WTC11 (cell line): ENCODE measurements around the gene FBXO24. TPM values are rescaled to one million over a fixed set of nuclear protein-coding genes. Genes with fewer than 3 reads are reported as not detected.

ENCODE experiments used
- ATAC-seq: fragments of 200-7000 bp; cut with Tn5 transposase; 2 replicates; pipeline ENCODE4 v1.10.0; 2021; ENCODE audit warnings: mild to moderate bottlenecking, moderate library complexity
- CTCF ChIA-PET: fragments of 300-600 bp; sonication (Branson Sonifier 250); formaldehyde crosslinking; loops from one replicate; lab custom pipeline; 2021; ENCODE audit warnings: antibody characterized with exemption; lab: Charles Lee
- POLR2A ChIA-PET: fragments of 350-600 bp; sonication (Branson Sonifier 250); formaldehyde crosslinking; loops from one replicate; lab custom pipeline; 2021; ENCODE audit warnings: antibody characterized with exemption; lab: Charles Lee
- DNase-seq: peaks from one replicate; pipeline ENCODE4 v3.0.0; 2021; ENCODE audit warnings: low spot score
- H3K27ac Mint-ChIP-seq: 2 replicates; pipeline ENCODE4 v1.8.0; 2021; ENCODE audit warnings: mixed read lengths
- H3K27me3 Mint-ChIP-seq: 2 replicates; pipeline ENCODE4 v1.8.0; 2021; ENCODE audit warnings: low read depth, mild to moderate bottlenecking, moderate library complexity, mixed read lengths
- H3K36me3 Mint-ChIP-seq: 2 replicates; pipeline ENCODE4 v1.8.0; 2021; ENCODE audit warnings: mixed read lengths
- H3K4me1 Mint-ChIP-seq: 2 replicates; pipeline ENCODE4 v1.8.0; 2022; ENCODE audit warnings: mixed read lengths
- H3K4me3 Mint-ChIP-seq: 2 replicates; pipeline ENCODE4 v1.8.0; 2021; ENCODE audit warnings: mild to moderate bottlenecking, moderate library complexity, mixed read lengths
- H3K9me3 Mint-ChIP-seq: 2 replicates; pipeline ENCODE4 v1.8.0; 2021; ENCODE audit warnings: mixed read lengths
- AFF4 ChIP-seq: sonication (generic); formaldehyde crosslinking; IDR thresholded peaks from 2 replicates; pipeline ENCODE4 v1.8.1; 2023; ENCODE audit warnings: mild to moderate bottlenecking, missing genetic modification reagents, borderline replicate concordance
- ATF6 ChIP-seq: sonication (generic); formaldehyde crosslinking; IDR thresholded peaks from 2 replicates; pipeline ENCODE4 v1.8.1; 2023; ENCODE audit warnings: mild to moderate bottlenecking, missing genetic modification reagents
- CBFB ChIP-seq: sonication (generic); formaldehyde crosslinking; IDR thresholded peaks from 2 replicates; pipeline ENCODE4 v1.8.1; 2022; ENCODE audit warnings: mild to moderate bottlenecking, low read depth, missing genetic modification reagents
- CTCF ChIP-seq: fragments of 200-600 bp; IDR thresholded peaks from 2 replicates; pipeline ENCODE4 v1.8.0; 2022; ENCODE audit warnings: antibody characterized with exemption
- ELF4 ChIP-seq: sonication (generic); formaldehyde crosslinking; IDR thresholded peaks from 2 replicates; pipeline ENCODE4 v1.8.1; 2022; ENCODE audit warnings: low read depth, mild to moderate bottlenecking, moderate library complexity, missing genetic modification reagents
- HMGXB4 ChIP-seq: sonication (generic); formaldehyde crosslinking; IDR thresholded peaks from 2 replicates; pipeline ENCODE4 v1.8.1; 2023; ENCODE audit warnings: mild to moderate bottlenecking, moderate library complexity, missing genetic modification reagents
- IRF2 ChIP-seq: sonication (generic); formaldehyde crosslinking; IDR thresholded peaks from 2 replicates; pipeline ENCODE4 v1.8.0; 2022; ENCODE audit warnings: low read depth, missing genetic modification reagents, borderline replicate concordance
- NFE2L1 ChIP-seq: sonication (generic); formaldehyde crosslinking; IDR thresholded peaks from 2 replicates; pipeline ENCODE4 v1.8.1; 2023; ENCODE audit warnings: missing genetic modification reagents
- OVOL2 ChIP-seq: fragments of 250-450 bp; sonication (Bioruptor Pico); IDR thresholded peaks from 2 replicates; pipeline ENCODE4 v1.9.0; 2021; ENCODE audit warnings: mild to moderate bottlenecking, borderline replicate concordance
- SP1 ChIP-seq: sonication (generic); formaldehyde crosslinking; conservative IDR thresholded peaks from 2 replicates; pipeline ENCODE4 v1.8.1; 2022; ENCODE audit warnings: missing genetic modification reagents
- TEAD1 ChIP-seq: sonication (generic); formaldehyde crosslinking; IDR thresholded peaks from 2 replicates; pipeline ENCODE4 v1.8.0; 2022; ENCODE audit warnings: mild to moderate bottlenecking, missing genetic modification reagents
- ZBTB21 ChIP-seq: sonication (generic); formaldehyde crosslinking; IDR thresholded peaks from 2 replicates; pipeline ENCODE4 v1.8.1; 2023; ENCODE audit warnings: mild to moderate bottlenecking, missing genetic modification reagents, borderline replicate concordance
- ZNF219 ChIP-seq: sonication (generic); formaldehyde crosslinking; IDR thresholded peaks from 2 replicates; pipeline ENCODE4 v1.8.0; 2023; ENCODE audit warnings: missing genetic modification reagents, mild to moderate bottlenecking, borderline replicate concordance
- ZNF423 ChIP-seq: fragments of 250-450 bp; sonication (Bioruptor Pico); IDR thresholded peaks from 2 replicates; pipeline ENCODE4 v2.1.2; 2022; ENCODE audit warnings: mild to moderate bottlenecking, moderate library complexity
- ZNF532 ChIP-seq: fragments of 250-450 bp; sonication (Bioruptor Pico); IDR thresholded peaks from 2 replicates; pipeline ENCODE4 v1.9.0; 2021; ENCODE audit warnings: mild to moderate bottlenecking, borderline replicate concordance
- total RNA-seq: library from RNA; stranded (reverse); gene quantifications from 3 replicates; pipeline ENCODE4 v1.2.3, GENCODE V29; 2021

The FBXO24 gene
- total RNA-seq, 1 experiment from 2014 or later, result 0.70 TPM

GRCh38 chr7:100603726-100604027, 17.5 kb downstream of the FBXO24 start (continued):
- 0 out of 2 replicates have a peak, but pooled peaks have one; percentile 5 for TF ChIP-seq HMGXB4 (CRISPR knock-in tag)
- TF ChIP-seq CBFB, result no peak
- TF ChIP-seq ZBTB21 (CRISPR knock-in tag), result peak; percentile 47; the same call in 1 of the 2 replicates
- no peak for TF ChIP-seq AFF4 (CRISPR knock-in tag)
- TF ChIP-seq NFE2L1, result 0 out of 2 replicates have a peak, but pooled peaks have one; percentile 46
- TF ChIP-seq SP1, result peak; percentile 15; the same call in 1 of the 2 replicates
- TF ChIP-seq ELF4 (CRISPR knock-in tag), result no peak

- Mint-ChIP-seq H3K4me1 (peaks cover 43% of the 10 kb centered on the region), H3K9me3 (no peaks in the 10 kb centered on the region), H3K27ac (peak overlapping the region; percentile 96), H3K27me3 (peaks cover 13% of the 10 kb centered on the region), H3K36me3 (peaks cover 8% of the 10 kb centered on the region), H3K4me3 (peak overlapping the region; percentile 87)
- peak; percentile 71 for ATAC-seq
- CTCF ChIA-PET, result interaction anchor here (0.6 to 5.8 kb wide), 22 partner anchors 8 to 125 kb away, joined by 3 to 67 read pairs (median 4); partner anchors contain the start of genes FBXO24, GIGYF1, LRCH4 and MOSPD3
- POLR2A ChIA-PET, result interaction anchor here (0.5 to 3.0 kb wide), 10 partner anchors 8 to 1133 kb away, joined by 3 to 60 read pairs (median 6); partner anchors contain the start of genes FBXO24, LRCH4, MOSPD3 and POP7
- DNase-seq, result peak; percentile 90
- no peak for TF ChIP-seq ZNF532 (CRISPR knock-in tag)
- TF ChIP-seq CBFB, result no peak
- TF ChIP-seq ZNF219, result no peak
- TF ChIP-seq IRF2 (CRISPR knock-in tag), result no peak
- no peak for TF ChIP-seq OVOL2 (CRISPR knock-in tag)
- TF ChIP-seq CTCF, result peak; percentile 48; the same call in 1 of the 2 replicates
- peak; percentile 88 for TF ChIP-seq ZNF423
- 0 out of 2 replicates have a peak, but pooled peaks have one; percentile 28 for TF ChIP-seq TEAD1
- TF ChIP-seq ATF6 (CRISPR knock-in tag), result no peak
- TF ChIP-seq HMGXB4 (CRISPR knock-in tag), result peak; percentile 82
These were observed 18.2 kb downstream of the FBXO24 start for GRCh38 chr7:100604028-100604975.
